Measurements from ENCODE around the gene GLB1L2.

GLB1L2 gene

DNA sequence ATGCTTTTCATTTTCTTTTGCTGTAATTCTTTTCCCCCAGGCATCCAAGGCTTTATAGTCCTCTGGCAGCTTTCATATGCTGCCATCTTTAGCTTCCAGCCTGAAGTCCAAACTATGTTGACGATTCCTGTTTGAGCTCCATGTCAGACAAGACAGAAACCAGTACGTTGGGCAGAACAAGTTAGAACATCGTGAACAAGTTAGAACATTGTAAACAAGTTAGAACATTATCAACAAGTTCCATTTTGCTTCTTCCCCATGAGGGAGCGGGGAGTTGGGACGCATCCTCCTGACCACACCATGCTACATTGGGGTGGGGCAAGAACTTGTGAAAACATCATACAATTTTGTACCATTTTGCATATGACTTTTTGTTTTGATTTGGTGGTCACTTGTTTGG lies 23.9 kb downstream of the GLB1L2 start:
- Histone ChIP-seq H3K27ac (replicated peaks) (no peak overlapping the region), H3K27me3 (ENCODE audit: insufficient read depth, poor library complexity, severe bottlenecking) (no peaks in the 10 kb centered on the region), H3K4me3 (replicated peaks; ENCODE audit: insufficient read depth, low read length) (no peak overlapping the region)
- TF ChIP-seq, protein P1, sequence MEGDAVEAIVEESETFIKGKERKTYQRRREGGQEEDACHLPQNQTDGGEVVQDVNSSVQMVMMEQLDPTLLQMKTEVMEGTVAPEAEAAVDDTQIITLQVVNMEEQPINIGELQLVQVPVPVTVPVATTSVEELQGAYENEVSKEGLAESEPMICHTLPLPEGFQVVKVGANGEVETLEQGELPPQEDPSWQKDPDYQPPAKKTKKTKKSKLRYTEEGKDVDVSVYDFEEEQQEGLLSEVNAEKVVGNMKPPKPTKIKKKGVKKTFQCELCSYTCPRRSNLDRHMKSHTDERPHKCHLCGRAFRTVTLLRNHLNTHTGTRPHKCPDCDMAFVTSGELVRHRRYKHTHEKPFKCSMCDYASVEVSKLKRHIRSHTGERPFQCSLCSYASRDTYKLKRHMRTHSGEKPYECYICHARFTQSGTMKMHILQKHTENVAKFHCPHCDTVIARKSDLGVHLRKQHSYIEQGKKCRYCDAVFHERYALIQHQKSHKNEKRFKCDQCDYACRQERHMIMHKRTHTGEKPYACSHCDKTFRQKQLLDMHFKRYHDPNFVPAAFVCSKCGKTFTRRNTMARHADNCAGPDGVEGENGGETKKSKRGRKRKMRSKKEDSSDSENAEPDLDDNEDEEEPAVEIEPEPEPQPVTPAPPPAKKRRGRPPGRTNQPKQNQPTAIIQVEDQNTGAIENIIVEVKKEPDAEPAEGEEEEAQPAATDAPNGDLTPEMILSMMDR (IDR thresholded peaks at IDR 0.05; ENCODE audit: insufficient read depth, low read length): no peak
- TF ChIP-seq, protein P2, sequence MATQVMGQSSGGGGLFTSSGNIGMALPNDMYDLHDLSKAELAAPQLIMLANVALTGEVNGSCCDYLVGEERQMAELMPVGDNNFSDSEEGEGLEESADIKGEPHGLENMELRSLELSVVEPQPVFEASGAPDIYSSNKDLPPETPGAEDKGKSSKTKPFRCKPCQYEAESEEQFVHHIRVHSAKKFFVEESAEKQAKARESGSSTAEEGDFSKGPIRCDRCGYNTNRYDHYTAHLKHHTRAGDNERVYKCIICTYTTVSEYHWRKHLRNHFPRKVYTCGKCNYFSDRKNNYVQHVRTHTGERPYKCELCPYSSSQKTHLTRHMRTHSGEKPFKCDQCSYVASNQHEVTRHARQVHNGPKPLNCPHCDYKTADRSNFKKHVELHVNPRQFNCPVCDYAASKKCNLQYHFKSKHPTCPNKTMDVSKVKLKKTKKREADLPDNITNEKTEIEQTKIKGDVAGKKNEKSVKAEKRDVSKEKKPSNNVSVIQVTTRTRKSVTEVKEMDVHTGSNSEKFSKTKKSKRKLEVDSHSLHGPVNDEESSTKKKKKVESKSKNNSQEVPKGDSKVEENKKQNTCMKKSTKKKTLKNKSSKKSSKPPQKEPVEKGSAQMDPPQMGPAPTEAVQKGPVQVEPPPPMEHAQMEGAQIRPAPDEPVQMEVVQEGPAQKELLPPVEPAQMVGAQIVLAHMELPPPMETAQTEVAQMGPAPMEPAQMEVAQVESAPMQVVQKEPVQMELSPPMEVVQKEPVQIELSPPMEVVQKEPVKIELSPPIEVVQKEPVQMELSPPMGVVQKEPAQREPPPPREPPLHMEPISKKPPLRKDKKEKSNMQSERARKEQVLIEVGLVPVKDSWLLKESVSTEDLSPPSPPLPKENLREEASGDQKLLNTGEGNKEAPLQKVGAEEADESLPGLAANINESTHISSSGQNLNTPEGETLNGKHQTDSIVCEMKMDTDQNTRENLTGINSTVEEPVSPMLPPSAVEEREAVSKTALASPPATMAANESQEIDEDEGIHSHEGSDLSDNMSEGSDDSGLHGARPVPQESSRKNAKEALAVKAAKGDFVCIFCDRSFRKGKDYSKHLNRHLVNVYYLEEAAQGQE (IDR thresholded peaks at IDR 0.05; ENCODE audit: insufficient replicate concordance, low read depth): no peak
- TF ChIP-seq POLR2AphosphoS5 (IDR thresholded peaks at IDR 0.05; ENCODE audit: low read depth): no peak
- no peak for TF ChIP-seq GABPA (IDR thresholded peaks at IDR 0.05; ENCODE audit: low read depth)
- TF ChIP-seq SPI1 (IDR thresholded peaks at IDR 0.05; ENCODE audit: borderline replicate concordance, low read depth): no peak
- DNase-seq (ENCODE audit: low read depth in 1 of 2, low spot score in 1 of 2): no peak

DNA sequence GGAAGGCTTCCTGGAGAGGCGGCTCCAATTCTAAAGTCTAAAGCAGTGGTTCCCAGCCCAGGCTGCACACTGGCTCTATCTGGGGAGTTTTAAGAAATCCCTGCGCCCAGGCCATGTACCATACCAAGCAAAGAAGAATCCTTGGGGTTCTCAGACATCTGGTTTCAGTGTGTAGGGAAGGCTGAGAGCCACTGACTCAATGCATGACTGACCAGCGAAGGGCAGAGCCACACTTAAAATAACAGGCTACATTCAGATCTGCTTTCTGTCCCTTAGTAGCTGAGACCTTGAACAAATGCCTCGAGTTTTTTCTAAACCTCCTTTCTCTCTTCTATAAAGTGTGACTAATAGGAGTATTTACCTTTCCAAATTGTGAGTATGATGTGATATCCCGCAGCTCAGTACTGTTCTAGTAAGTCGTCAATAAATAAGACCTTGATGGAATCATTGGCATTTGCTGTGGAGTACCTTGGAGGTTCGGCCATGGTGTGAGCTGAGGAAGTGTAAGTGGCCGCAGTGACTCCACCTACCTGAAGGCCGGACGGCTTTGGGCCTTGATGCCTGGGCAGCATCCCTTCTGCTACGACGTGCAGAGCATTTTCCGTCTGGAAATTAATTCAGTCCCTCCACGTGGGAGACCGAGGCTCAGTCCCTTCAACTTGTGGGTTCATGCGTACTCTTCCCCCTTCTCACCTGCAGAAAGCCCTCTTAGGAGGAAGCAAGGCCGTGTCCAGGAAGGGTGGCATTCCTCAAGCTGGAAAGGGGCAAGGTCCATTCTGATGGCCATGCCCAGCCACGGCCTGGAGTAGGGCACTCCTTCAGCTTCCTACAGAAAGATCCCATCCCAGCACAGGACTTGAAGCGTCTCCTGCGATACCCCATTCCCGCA lies 25.1 kb downstream of the GLB1L2 start:
- peaks cover 3% of the 10 kb centered on the region for H3K27me3 ChIP-seq (ENCODE audit: insufficient read depth, poor library complexity, severe bottlenecking)
- no peak for DNase-seq (ENCODE audit: low read depth in 1 of 2, low spot score in 1 of 2)
- no peak overlapping the region for H3K4me3 ChIP-seq (replicated peaks; ENCODE audit: insufficient read depth, low read length)
- no peak overlapping the region for H3K27ac ChIP-seq (replicated peaks)
- TF ChIP-seq POLR2AphosphoS5 (IDR thresholded peaks at IDR 0.05; ENCODE audit: low read depth): no peak
- TF ChIP-seq SPI1 (IDR thresholded peaks at IDR 0.05; ENCODE audit: borderline replicate concordance, low read depth): no peak
- TF ChIP-seq GABPA (IDR thresholded peaks at IDR 0.05; ENCODE audit: low read depth): no peak
- TF ChIP-seq, protein P1 (IDR thresholded peaks at IDR 0.05; ENCODE audit: insufficient read depth, low read length): no peak
- TF ChIP-seq, protein P2 (IDR thresholded peaks at IDR 0.05; ENCODE audit: insufficient replicate concordance, low read depth): no peak

DNA sequence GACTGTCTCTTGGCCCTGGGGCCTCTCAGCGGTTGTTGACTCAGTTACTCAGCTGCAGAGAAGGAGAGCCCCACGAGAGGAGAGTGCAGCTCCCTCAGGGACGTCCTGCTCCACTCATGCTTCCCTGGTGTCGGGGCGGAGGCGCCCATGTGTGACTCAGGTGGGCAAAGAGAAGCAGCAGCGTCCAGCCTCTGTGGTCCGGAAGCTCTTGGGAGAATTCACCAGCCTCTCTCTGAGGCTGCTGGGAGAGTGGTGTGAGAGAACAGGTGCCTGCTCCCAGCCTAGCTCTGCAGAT lies 25.7 kb downstream of the GLB1L2 start:
- Histone ChIP-seq H3K27me3 (ENCODE audit: insufficient read depth, poor library complexity, severe bottlenecking) (peaks cover 3% of the 10 kb centered on the region), H3K27ac (replicated peaks) (no peak overlapping the region), H3K4me3 (replicated peaks; ENCODE audit: insufficient read depth, low read length) (no peak overlapping the region)
- DNase-seq (ENCODE audit: low read depth in 1 of 2, low spot score in 1 of 2): no peak
- no peak for TF ChIP-seq GABPA (IDR thresholded peaks at IDR 0.05; ENCODE audit: low read depth)
- no peak for TF ChIP-seq SPI1 (IDR thresholded peaks at IDR 0.05; ENCODE audit: borderline replicate concordance, low read depth)
- no peak for TF ChIP-seq POLR2AphosphoS5 (IDR thresholded peaks at IDR 0.05; ENCODE audit: low read depth)

DNA sequence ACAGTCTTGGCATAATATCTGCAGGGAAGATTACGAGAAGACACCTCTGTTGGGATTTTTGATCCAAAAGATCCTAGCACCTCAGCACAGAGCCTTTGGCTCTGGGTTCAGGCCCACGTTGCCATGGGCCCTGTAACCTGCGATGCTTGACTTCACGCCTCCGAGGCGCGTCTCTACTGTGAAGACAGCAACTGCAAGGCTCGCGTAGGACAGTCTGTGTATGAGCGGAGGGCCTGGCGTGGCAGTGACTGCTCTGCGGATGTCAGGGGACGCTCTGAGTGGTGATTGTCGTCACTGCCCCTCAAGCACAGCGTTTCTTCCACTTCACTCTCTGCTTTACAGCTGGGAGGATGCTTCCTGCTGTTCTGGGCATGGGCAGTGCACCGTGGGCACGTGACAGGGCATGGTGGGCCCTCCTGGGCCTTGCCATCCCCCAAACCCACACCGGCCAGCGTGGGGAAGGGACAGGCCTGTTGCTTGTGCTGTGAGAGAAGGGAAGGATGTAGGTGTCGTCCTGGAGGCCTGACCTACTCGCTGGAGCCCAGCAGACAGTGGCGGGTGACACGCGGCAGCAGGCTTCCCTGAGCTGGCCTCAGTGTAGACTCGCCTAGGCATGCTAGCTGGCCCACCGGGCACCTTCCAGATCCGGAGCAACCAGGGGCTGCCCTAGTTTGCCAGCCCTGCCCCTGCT lies 26.5 kb downstream of the GLB1L2 start:
- Histone ChIP-seq H3K27ac (replicated peaks) (no peak overlapping the region), H3K4me3 (replicated peaks; ENCODE audit: insufficient read depth, low read length) (no peak overlapping the region), H3K27me3 (ENCODE audit: insufficient read depth, poor library complexity, severe bottlenecking) (peaks cover 3% of the 10 kb centered on the region)
- TF ChIP-seq SPI1 (IDR thresholded peaks at IDR 0.05; ENCODE audit: borderline replicate concordance, low read depth): no peak
- TF ChIP-seq, protein P2 (IDR thresholded peaks at IDR 0.05; ENCODE audit: insufficient replicate concordance, low read depth): no peak
- no peak for DNase-seq (ENCODE audit: low read depth in 1 of 2, low spot score in 1 of 2)
